ENCODE data around the gene CLCN4.
A peak's percentile ranks its signal among the peaks of the same experiment; 100 is the strongest.

The CLCN4 gene

GRCh38 chrX:10129229-10129628 lies 27.5 kb upstream of the CLCN4 start:
- no peak for DNase-seq

DNA sequence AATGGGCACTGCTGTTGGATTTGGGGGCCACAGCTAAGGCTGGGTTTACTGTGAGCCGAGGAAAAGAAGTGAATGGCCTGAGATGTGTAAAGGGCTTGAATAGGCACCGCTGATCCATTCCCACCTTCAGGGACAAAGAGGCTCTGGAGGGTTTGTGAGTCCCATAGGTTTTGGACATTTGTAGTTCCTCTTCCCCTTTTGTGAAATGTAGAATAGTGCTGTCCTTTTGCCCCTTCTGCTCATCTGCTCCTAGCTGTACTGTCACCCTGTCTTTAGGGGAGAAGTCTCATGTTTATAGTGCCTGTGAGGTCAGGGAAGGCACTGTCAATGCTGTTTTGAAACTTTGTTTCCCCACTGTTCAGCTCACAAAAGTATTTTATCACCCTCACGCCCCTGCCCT lies 26.4 kb upstream of the CLCN4 start:
- no peak for DNase-seq

- no peak for DNase-seq
Measured at GRCh38 chrX:10133980-10134676, 22.6 kb upstream of the CLCN4 start.

DNA sequence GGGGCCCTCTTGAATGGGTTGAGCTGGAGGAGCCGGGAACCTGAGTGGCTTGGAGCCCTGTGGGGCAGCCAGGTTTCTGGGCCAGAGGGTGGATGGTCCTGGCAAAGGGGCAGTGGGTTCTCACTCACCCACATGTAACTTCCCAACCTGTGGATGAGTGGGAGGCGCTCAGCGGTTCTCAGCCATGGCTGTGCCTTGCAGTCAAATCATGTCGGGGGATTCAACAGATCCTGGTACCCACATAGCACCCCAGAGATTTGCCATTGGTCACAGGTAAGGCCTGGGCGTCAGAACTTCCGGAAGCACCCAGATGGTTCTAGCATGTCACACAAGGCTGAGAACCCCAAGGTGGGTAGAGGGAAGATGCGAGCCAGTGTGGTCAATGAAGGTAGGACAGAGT lies 21.9 kb upstream of the CLCN4 start:
- no peak for DNase-seq

DNA sequence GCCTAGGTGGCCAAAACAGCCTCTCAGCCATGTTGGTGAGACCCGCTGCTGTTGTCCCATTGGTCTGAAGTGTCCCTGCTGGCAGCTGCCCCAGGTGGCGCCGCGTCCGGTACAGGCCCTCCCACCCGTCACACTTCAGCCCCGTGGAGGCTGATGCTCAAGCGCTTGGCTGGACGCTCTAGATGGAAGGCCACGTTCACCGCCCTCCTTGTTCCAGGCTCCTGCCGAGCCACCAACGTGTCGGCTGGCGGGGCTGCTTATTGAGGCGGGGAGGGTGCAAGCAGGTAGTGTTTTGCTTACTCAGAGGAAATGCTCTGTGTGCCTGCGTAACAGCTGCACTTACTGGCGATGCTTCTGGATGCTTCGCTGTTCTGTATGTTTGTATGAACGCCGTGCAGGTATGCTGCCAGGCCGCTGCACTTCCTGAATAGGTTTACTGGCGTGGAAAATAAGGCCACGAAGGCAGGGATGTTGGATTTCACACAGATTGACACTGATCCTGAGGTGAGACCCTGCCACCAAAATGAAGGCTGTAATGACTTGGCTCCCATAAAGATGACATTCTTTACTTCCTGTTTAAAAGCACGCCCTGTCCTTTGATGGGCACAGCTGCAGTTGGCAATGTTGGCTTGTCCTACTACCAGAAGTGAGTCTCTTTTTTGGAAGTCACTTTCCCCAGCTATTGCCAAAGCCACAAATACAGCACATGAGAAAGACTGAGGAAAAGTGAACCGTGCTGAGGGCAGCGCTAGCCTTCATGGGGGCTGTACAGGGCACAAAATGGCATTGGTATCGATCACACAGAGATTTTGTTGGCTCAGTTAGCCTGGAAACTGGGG lies 21.0 kb upstream of the CLCN4 start:
- DNase-seq, result no peak

DNA sequence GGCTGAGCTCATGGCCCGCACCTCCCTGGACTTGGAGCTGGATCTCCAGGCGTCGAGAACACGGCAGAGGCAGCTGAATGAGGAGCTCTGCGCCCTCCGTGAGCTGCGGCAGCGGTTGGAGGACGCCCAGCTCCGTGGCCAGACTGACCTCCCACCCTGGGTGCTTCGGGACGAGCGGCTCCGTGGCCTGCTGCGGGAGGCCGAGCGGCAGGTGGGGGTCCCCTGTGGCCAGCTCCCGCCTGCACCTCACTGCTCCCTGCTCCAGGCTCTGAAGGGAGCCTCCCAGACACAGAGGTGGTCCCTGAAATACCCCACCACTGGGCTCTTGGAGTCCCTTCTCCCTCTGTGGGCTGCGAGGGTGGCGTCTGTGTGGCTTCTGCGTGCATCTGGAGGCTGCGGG lies 18.0 kb upstream of the CLCN4 start:
- DNase-seq, result no peak

DNA sequence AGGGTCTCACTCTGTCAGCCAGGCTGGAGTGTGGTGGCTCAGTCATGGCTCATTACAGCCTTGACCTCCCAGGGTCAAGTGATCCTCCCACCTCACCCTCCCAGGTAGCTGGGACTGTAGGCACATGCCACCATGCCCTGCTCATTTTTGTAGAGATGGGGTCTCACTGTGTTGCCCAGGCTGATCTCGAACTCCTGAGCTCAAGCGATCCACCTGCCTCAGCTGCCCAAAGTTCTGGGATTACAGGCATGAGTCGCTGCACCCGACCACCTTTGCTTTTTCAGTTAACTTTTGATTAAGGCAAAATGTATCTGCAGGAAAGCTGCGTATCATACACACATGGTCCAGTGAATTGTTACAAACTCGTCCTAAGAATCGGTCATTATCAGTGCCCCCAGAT lies 16.5 kb upstream of the CLCN4 start:
- DNase-seq, result no peak

GRCh38 chrX:10142041-10142599 lies 14.7 kb upstream of the CLCN4 start:
- no peak for DNase-seq

GRCh38 chrX:10143071-10143983 lies 13.4 kb upstream of the CLCN4 start:
- DNase-seq, result no peak

GRCh38 chrX:10146346-10146745 lies 10.4 kb upstream of the CLCN4 start:
- DNase-seq, result no peak

DNA sequence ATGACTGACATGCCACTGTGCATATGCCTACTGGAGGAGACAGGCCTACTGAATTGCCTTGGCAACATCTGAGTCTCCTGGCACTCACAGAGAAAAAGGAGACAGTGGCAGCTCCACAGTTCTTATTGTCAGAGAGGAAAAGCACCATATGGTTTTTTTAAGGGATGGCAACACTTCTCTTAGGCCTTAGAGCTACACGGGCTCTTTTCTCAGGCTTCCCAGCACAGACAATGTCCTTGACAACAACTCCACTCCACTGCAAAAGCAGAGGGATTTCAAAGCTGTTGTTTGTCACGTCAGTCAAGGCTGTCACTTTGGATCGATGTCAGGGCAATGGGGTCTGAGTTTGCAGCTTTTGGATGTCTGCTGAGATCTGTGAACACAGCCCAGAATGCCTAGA lies 4.7 kb upstream of the CLCN4 start:
- peak in 2 of 56 donors; percentile 2 to 21 for DNase-seq

DNA sequence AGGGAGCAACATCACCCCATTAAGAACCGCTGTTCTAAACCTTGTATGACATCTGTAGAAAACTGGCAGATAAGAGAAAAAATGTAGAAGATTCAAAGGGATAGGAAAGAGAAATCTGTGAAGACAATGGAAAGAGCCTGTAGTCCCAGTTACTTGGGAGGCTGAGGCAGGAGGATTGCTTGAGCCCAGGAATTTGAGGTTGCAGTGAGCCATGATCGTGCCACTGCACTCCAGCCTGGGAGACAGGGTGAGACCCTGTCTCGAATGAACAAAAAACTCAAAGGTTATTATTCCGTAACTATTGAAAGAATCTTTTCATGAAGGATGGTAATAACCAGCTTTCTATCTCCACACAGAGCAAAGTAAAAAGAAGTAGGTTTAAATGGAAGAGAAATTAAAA lies 1.6 kb upstream of the CLCN4 start:
- DNase-seq, result no peak

GRCh38 chrX:10157032-10157341 lies 212 bp downstream of the CLCN4 start:
- DNase-seq, result no peak

DNA sequence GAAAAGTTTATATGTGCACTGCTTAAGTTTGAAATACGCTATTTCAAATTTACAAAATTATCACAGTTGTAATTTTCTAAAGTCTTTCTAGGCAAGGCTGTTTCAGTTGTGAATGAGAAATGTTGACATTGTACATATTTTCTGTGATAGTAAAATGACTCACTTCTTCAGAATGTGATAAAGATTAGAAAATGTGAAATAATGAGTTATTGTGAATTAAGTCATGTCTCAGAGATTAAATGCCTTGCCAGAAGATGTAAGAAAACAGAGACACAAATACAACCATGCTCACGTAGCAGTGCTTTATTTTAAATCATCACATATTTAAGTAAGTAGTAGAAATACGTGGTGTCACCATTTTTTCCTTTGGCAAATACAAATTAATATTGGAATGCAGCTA lies 768 bp downstream of the CLCN4 start:
- no peak for DNase-seq

DNA sequence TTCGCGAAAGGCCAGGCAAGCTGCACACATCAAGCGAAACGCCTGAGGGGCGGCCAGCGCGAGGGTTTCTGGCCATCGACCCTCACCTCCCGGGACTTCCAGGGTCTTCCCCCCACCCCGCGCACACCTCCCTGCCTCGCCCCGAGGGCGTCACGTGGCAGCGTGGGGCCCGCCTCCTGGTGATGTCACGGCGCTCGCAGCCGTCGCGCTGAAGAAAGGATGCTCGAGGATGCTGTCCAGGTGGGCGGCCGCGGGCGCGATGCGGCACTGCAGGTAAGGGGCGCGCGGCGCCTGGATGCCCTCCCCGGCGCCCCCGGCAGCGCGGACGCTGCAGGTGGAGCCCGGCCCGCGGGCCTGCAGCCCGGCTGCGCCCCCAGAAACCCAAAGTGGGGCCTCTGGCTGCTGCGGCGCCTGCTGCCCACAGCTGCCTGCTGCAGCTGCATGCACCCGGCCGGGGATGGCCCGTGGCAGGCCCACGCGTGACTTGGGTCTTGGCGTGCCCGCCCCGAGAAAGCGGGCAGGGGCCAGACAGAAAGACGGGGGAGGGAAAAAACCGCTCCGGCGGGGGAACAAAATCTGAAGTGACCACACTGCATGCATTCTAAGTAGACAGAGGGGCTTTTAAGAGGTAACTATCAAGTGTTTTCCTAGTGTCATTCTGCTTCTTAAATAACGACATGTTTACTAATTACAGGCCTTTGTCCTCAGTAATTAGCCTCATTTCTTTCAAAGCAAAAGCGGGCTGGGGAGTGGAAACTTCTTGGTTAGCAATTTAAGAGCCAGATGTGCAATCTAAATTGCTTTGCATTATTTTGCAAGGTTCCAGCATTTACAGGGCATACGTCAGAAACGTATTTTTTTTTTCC lies 1.7 kb downstream of the CLCN4 start:
- peak in 53 of 56 donors; percentile 6 to 81 (median 54) for DNase-seq

- peak in 19 of 56 donors; percentile 1 to 51 (median 16) for DNase-seq
Measured at GRCh38 chrX:10159145-10159468, 2.3 kb downstream of the CLCN4 start.

- DNase-seq, result peak in 1 of 56 donors; percentile 21
Measured at GRCh38 chrX:10160211-10160610, 3.4 kb downstream of the CLCN4 start.

DNA sequence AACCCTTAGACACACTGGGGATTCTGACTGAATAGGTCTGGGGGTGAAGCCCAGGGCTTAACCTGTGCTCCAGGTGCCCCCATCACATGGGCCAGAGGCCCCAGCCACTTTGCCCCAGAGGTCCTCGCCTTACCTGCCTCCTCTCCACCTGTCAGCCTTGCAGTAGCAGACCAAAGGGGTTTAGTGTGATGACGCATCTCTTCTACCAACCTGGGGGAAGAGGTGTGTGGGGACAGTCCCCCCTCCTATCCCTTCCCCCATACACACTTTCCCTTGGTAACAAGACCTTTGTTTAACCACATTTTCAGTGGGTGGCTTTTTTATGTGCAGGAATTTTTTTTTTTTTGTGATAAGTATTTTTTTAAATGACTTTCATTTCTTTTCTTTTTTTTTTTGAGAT lies 6.3 kb downstream of the CLCN4 start:
- DNase-seq, result no peak

- no peak for DNase-seq
Measured at GRCh38 chrX:10164879-10165278, 8.1 kb downstream of the CLCN4 start.

DNA sequence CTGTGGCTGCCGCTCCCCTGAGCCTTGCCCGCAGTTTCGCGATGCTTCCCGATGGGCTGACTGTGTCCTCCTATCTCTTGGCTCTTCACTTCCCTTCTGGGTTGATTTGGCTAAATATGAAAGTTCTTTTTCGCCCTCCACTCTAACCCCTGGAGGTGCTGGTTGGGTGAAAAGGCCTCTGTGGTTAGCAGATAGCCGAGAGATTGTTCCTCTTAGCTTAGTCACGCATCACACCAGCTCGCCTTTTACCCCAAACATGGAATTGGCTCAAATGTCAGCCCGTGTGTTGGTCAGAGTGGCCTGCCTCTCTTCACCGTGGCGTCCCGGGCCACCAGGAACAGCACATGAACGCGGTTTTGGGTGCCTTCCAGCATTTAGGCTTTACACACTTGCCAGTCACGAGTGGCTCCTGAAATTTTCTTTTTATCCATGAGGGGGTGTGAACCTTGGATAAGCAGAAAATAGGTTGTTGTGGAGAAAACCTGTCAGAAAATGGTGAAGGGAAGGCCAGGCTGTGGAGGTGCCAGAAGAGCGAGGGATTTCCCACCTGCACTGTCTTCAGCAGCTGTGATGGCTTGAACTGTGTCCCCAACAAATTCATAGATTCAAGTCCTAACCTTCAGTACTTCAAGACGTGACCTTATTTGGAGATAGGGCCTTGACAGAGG lies 8.9 kb downstream of the CLCN4 start:
- no peak for DNase-seq

Measured in nucleus accumbens (tissue), 56 donors.